Cerebellar nuclear complex (tissue), 1 donor: Measurements from ENCODE around the gene ADAM21.
"Not testable (repeated sequence)": the region's sequence is repeated elsewhere in the genome, so short reads cannot be mapped to it uniquely, and the experiment has no call there.

Experiments used
- DNase-seq, 2 experiments: peaks; one replicate each; lab custom pipeline; 2025; lab: John Stamatoyannopoulos, UW

Gene ADAM21

GRCh38 chr14:70451874-70452273, at the start of gene ADAM21:
ADAM21 (plus strand) TSS chr14:70452174; CDS start chr14:70457500, 5,326 bp downstream.
- DNase-seq = no peak

GRCh38 chr14:70403335-70403734, 48.6 kb upstream of the ADAM21 start:
- not testable (repeated sequence) for DNase-seq

- not testable (repeated sequence) for DNase-seq
Measured at GRCh38 chr14:70406216-70406615, 45.8 kb upstream of the ADAM21 start.

GRCh38 chr14:70407621-70408020, 44.4 kb upstream of the ADAM21 start:
- no peak for DNase-seq

GRCh38 chr14:70415788-70416187, 36.2 kb upstream of the ADAM21 start:
- no peak for DNase-seq

- no peak for DNase-seq
Measured at GRCh38 chr14:70416338-70416724, 35.6 kb upstream of the ADAM21 start.

GRCh38 chr14:70416725-70417349, 35.1 kb upstream of the ADAM21 start, which contains the start of gene SYNJ2BP:
SYNJ2BP (minus strand) TSS chr14:70417090; CDS start chr14:70416963, 127 bp downstream.
- DNase-seq = peak; percentile 34 to 59

GRCh38 chr14:70419270-70419931, 32.6 kb upstream of the ADAM21 start:
- not testable (repeated sequence) for DNase-seq

- DNase-seq = no peak
Measured at GRCh38 chr14:70422538-70422937, 29.4 kb upstream of the ADAM21 start.

GRCh38 chr14:70425354-70425753, 26.6 kb upstream of the ADAM21 start:
- DNase-seq = no peak

GRCh38 chr14:70426555-70426954, 25.4 kb upstream of the ADAM21 start:
- not testable (repeated sequence) for DNase-seq

- no peak for DNase-seq
Measured at GRCh38 chr14:70436867-70437266, 15.1 kb upstream of the ADAM21 start.

GRCh38 chr14:70441641-70442040, 10.3 kb upstream of the ADAM21 start:
- DNase-seq = no peak

- no peak for DNase-seq
Measured at GRCh38 chr14:70442750-70443149, 9.2 kb upstream of the ADAM21 start.

GRCh38 chr14:70448633-70449340, 3.2 kb upstream of the ADAM21 start:
- DNase-seq = no peak

- no peak for DNase-seq
Measured at GRCh38 chr14:70454731-70455130, 2.8 kb downstream of the ADAM21 start.

- no peak for DNase-seq
Measured at GRCh38 chr14:70468731-70469130, 16.8 kb downstream of the ADAM21 start.

- not testable (repeated sequence) for DNase-seq
Measured at GRCh38 chr14:70470863-70471563, 19.0 kb downstream of the ADAM21 start.

- DNase-seq = no peak
Measured at GRCh38 chr14:70472253-70473159, 20.5 kb downstream of the ADAM21 start.

GRCh38 chr14:70473825-70474224, 21.9 kb downstream of the ADAM21 start:
- no peak for DNase-seq

GRCh38 chr14:70475459-70475858, 23.5 kb downstream of the ADAM21 start:
- not testable (repeated sequence) for DNase-seq
